Colonic mucosa (tissue), 4 donors: ENCODE data around the gene NIN. TPM values are rescaled to one million over a fixed set of nuclear protein-coding genes. Genes with fewer than 3 reads are reported as not detected.

Source experiments
- DNase-seq: peaks from one replicate; pipeline ENCODE4 v3.0.0-alpha.2; 2020
- H3K27ac ChIP-seq: fragments of 200-600 bp; one replicate; pipeline ENCODE4 v1.8.0; 2021
- H3K27me3 ChIP-seq: fragments of 200-600 bp; one replicate; pipeline ENCODE4 v1.8.0; 2021
- H3K36me3 ChIP-seq: fragments of 200-600 bp; one replicate; pipeline ENCODE4 v1.8.0; 2021
- H3K4me1 ChIP-seq: fragments of 200-600 bp; one replicate; pipeline ENCODE4 v1.8.0; 2021; ENCODE audit warnings: mild to moderate bottlenecking
- H3K4me3 ChIP-seq: fragments of 200-600 bp; one replicate; pipeline ENCODE4 v1.8.0; 2021
- H3K9ac ChIP-seq, 2 donors: one replicate each; pipeline ENCODE4 v1.7.0; 2013; ENCODE audit warnings: control low read depth in 2 of 2, low read depth in 2 of 2, low read length in 2 of 2
- H3K9me3 ChIP-seq: fragments of 200-600 bp; one replicate; pipeline ENCODE4 v1.8.0; 2021
- CTCF ChIP-seq: fragments of 200-600 bp; IDR thresholded peaks from one replicate; pipeline ENCODE4 v1.8.0; 2022; ENCODE audit warnings: antibody characterized with exemption, mild to moderate bottlenecking
- intact Hi-C: fragments of 100-400 bp; cut with DNase I; formaldehyde crosslinking; loops from one replicate; pipeline ENCODE4 v1.14.1; 2022
- total RNA-seq, 2 donors: library from RNA; stranded (reverse); fragmentation: NEBNext Ultra II Directional in 1 of 2; extraction: Animal tissue kit (Norgen Biotek cat#: 25700) in 1 of 2; gene quantifications; one replicate each; pipeline ENCODE4 v1.2.1, GENCODE V29; 2021
- donor health status: healthy.
- donor health status: DM: no; HTN: no; CAD: no.
- donor health status: DM: no; HTN: no; CAD: no.

NIN gene
- total RNA-seq, 2 donors from 2014 or later: 13.7 to 19.8 TPM

GRCh38 chr14:50865391-50866076 is 34.6 kb upstream of the NIN start:
- no peak for DNase-seq
- Histone ChIP-seq H3K4me1 (no peaks in the 10 kb centered on the region), H3K36me3 (no peaks in the 10 kb centered on the region), H3K27me3 (no peaks in the 10 kb centered on the region), H3K9ac (no peak overlapping the region), H3K27ac (no peak overlapping the region), H3K4me3 (no peak overlapping the region), H3K9me3 (no peaks in the 10 kb centered on the region)
- no peak for TF ChIP-seq CTCF
- intact Hi-C loops: no loop called here

GRCh38 chr14:50864946-50865345 is 34.0 kb upstream of the NIN start:
- Histone ChIP-seq H3K4me1 (no peaks in the 10 kb centered on the region), H3K9me3 (no peaks in the 10 kb centered on the region), H3K27me3 (no peaks in the 10 kb centered on the region), H3K4me3 (no peak overlapping the region), H3K36me3 (no peaks in the 10 kb centered on the region), H3K9ac (no peak overlapping the region), H3K27ac (no peak overlapping the region)
- no peak for DNase-seq
- TF ChIP-seq CTCF: no peak
- intact Hi-C loops: no loop called here

GRCh38 chr14:50864237-50864636 is 33.3 kb upstream of the NIN start:
- H3K9me3 ChIP-seq: no peaks in the 10 kb centered on the region
- no peaks in the 10 kb centered on the region for H3K27me3 ChIP-seq
- DNase-seq: no peak
- H3K9ac ChIP-seq: no peak overlapping the region
- H3K27ac ChIP-seq: no peak overlapping the region
- H3K4me3 ChIP-seq: no peak overlapping the region
- H3K36me3 ChIP-seq: no peaks in the 10 kb centered on the region
- no peak for TF ChIP-seq CTCF
- intact Hi-C loops: no loop called here
- H3K4me1 ChIP-seq: no peaks in the 10 kb centered on the region

- Histone ChIP-seq H3K27me3 (no peaks in the 10 kb centered on the region), H3K27ac (no peak overlapping the region), H3K4me3 (no peak overlapping the region), H3K36me3 (no peaks in the 10 kb centered on the region), H3K9ac (no peak overlapping the region), H3K9me3 (no peaks in the 10 kb centered on the region), H3K4me1 (no peaks in the 10 kb centered on the region)
- DNase-seq: no peak
- TF ChIP-seq CTCF: no peak
- intact Hi-C loops: no loop called here
Observed at GRCh38 chr14:50862036-50862570, 31.1 kb upstream of the NIN start.

GRCh38 chr14:50860478-50861086 is 29.6 kb upstream of the NIN start:
- TF ChIP-seq CTCF: peak; percentile 72
- Histone ChIP-seq H3K27me3 (no peaks in the 10 kb centered on the region), H3K4me3 (peak overlapping the region; percentile 42), H3K4me1 (no peaks in the 10 kb centered on the region), H3K9ac (no peak overlapping the region), H3K36me3 (no peaks in the 10 kb centered on the region), H3K9me3 (no peaks in the 10 kb centered on the region), H3K27ac (peak overlapping the region; percentile 55)
- intact Hi-C loops: no loop called here
- peak; percentile 89 for DNase-seq
